HG03558 (cell line): ENCODE measurements around the gene TARP.

Source experiments
- ATAC-seq: cut with Tn5 transposase; IDR thresholded peaks from one replicate; pipeline ENCODE4 v1.9.1; 2021; ENCODE audit warnings: moderate number of reproducible peaks; ENCODE audit not compliant: unreplicated experiment; ENCODE audit errors: extremely low read depth

The TARP gene

GRCh38 chr7:38223306-38223705 lies 50.1 kb downstream of the TARP start:
- ATAC-seq = no peak

- no peak for ATAC-seq
Observed at GRCh38 chr7:38222481-38223096, 50.8 kb downstream of the TARP start.

GRCh38 chr7:38220452-38220851 lies 53.0 kb downstream of the TARP start:
- no peak for ATAC-seq

DNA sequence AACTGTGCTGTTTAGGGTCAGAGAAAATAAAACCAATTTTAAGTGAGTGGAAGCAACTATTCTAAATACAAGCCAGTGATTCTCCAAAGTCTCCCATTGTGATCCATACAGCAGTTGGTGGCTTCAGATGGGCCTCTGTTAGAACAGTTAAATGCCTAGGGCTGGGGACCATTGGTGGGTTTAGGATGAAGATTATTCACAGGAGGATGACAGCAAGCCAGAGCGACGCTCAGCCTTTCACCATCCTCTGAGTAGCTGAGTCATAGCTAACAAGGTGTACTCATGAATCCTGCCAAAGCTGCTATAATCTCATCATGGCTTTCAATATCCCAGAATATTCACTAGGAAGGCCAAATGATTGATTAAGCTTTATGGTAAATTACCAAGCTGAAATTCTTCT lies 55.8 kb downstream of the TARP start:
- ATAC-seq = no peak

DNA sequence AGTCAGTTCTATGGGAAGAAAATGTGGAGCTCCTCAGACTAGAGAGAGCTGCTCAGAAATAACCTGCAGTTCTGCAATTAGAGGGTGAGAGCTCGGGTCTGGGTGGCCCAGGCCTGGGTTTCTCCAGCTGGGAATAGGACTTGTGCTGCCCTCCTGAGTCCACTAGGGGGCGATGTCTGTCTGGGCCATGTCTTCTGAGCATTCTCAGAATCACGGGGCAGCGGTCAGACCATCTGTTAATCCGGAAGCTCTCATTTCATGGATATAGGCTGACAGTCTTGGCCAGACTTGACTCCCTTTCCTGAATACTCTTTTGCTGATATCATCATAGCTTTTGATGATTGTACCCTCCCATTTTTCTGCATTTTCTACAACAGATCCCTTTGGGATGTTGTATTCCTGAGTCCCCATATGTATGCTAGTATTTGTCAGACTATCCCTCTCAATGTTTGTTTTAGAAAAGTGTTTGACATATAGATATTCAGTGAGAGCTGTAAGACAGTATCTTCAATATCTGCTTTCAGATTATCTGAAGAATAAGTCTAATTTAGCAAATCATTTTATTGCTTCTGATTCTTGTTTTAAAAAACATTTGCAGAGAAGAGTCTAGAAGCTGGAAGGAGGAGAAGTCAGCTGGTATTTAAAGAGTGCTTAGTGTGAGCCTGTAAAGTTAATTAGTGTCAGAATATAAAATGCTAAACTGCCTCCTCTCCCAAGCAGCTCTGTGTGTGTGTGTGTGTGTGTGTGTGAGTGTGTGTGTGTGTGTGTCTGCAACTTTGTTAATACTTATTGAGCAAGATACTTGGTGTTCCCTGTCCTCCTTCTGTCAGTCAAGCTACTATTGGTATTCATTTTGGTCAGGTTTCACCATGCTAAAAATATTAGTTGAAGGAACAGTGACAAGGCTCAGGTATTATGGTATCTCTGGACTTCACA lies 57.4 kb downstream of the TARP start:
- ATAC-seq = peak; percentile 74

DNA sequence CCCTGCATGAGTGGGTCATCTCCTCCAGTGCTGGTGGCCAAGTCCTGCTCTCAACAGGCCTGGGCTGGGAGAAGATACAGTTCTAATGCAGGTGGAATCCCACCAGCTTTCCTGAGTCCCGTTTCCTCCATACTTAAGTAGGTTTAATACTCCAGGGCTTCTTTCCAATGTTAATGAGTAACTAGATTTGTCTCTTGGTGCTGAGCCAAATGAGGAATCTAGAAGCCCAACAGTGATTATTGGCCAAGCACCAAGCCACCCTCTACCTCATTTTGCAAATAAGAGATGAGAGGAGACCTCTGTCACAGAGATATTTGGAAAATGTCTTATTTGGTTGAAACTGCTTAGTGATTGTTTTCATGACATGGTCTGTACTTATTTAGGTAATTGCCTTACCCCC lies 58.3 kb downstream of the TARP start:
- no peak for ATAC-seq

DNA sequence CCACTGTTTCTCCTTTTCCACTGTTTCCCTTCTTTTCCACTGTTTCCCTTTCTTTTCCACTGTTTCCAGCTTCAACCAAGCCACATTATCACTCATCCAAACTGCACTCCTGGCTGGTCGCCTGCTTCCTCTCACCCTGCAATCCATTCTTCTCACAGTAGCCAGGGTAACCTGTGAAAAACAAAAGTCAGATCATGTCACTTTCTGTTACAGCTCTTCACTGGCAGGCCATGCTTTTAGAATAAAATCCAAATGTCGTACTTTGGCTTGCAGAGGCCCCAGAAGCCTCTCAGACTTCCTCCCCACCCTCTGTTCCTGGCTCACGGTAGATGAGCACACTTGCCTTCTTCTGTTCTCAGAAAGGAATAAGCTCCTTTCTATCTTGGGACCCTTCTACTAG lies 61.5 kb downstream of the TARP start:
- ATAC-seq = no peak

- ATAC-seq = no peak
Observed at GRCh38 chr7:38211486-38211885, 62.0 kb downstream of the TARP start.
